Glomerular visceral epithelial cell (primary cell): ENCODE results near the gene PPP1R15B.

Experiments used
- DNase-seq: peaks from one replicate; pipeline ENCODE4 v3.0.0-alpha.2; 2016; ENCODE audit errors: extremely low spot score

PPP1R15B gene

DNA sequence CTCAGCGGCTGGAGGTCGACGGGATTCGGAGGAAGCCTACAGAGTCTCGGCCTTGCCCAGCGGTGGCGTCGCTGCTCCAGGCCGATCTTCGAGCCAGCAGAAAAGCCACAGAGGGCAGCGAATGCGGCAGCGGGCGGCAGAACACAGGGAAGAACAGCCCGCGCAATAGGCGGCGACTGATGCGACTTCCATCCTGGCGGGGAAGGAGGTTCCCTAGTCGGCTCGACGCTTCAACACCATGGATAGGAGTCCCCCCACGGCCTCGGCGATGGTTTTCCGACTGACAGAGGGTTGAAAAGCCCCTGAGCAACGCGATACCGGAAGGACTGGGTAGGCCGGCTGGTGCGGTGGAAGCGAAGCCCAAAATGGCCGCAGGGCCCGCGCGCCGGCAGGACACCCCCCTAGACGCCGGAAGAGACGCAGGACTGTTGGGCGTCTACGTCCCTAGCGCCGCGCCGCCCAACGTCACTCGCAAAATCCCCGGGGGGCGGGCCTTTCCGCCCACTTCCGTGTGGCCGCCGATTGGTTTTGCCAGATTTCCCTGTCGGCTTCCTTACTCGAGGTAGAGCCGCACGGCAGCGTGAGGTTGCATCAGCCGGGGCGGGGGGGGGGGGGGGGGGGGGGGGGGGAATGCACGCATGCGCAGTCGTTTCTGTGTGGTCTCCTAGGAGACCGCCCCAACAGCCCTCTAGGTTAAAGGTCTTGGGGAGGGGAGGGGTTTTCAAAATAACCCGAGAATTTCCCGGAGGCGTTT, at the start of gene PPP1R15B:
PPP1R15B (minus strand) TSS at position 367 of the 754 bp plus-strand sequence. CDS start 406 bp downstream, outside the sequence.
- peak; percentile 100 for DNase-seq

DNA sequence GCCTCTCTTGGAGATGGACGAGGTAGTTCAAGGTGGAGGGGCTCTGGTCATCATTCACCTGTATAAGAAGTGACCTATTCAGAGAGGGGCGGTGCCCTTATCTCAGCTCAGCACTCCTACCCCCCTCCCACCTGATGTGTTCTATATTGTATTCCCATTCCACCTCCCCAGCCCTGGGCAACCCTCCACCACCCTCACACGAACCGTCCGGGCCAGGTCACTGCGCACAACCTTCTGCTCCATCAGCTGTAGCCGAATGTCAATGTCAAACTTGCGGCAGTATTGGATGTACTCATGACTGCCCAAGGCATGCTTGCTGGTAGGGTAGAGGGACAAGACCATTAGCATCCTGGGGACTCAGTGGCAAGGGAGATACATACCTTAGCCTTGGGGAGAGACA, 48.7 kb upstream of the PPP1R15B start:
- DNase-seq: no peak

DNA sequence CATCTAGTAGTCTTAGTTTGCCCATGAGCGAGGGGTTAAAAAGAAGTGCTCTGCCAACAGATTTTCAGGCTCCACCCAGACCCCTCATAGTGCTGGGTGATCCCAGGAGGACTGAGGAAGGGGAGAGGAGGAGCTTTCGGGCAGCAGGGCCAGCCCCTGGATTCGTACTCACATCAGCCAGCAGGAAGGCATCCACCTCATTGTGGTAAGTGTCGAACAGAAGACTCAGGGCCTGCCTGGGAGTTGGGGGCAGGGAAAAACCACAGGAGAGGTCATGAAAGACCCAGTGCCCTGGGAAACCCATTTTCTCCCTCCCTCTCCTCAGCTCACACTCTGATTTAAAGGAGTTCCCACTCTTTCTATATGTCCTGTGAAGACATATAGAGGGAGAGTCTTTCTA, 48.1 kb upstream of the PPP1R15B start:
- no peak for DNase-seq

DNA sequence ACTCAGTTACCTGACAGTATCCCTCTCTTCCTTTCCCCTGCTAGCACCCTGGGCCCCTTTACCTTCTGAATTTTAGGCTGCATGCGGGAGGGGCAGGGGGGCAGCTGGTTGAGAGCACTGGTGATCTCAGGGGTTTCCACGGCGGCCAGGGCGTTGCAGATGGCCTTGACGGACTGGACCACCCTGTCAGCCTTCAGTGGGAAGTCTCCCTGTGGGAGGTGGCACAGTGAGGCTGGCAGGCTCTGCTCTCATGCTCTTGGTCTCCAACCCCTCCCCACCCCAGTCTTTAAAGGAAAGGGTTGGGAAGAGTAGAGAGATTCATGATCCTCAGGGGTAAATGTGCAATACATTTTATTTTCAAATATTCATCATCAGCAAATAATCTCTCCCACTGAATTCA, 46.0 kb upstream of the PPP1R15B start:
- DNase-seq: no peak

DNA sequence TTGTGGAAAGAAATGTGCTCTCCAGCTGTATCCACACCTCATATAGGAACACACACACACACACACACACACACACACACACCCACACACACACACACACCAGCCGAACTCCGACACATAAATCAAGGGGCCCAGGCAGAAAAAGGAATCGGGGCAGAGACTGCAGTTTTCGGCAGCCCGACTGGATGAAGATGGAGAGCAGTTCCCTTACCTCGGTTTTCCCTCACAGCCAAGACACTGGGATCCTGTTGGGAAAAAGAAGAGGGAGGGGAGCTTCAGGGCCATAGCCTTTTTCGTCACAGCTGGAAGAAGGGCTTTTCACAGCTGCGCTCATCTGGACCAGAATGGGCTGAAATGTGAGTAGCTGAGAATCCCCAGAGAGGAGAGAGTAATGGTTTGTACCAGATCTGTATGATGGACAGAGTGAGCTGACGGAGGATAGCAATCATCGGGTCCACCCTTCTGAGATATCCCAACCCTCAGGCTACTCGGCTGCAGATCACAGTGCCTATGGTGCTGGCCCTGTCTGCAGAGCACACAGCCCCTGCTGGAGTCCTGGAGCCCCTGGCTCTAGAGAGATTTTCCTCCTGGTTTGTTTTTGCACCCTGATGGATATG, 45.3 kb upstream of the PPP1R15B start:
- no peak for DNase-seq

DNA sequence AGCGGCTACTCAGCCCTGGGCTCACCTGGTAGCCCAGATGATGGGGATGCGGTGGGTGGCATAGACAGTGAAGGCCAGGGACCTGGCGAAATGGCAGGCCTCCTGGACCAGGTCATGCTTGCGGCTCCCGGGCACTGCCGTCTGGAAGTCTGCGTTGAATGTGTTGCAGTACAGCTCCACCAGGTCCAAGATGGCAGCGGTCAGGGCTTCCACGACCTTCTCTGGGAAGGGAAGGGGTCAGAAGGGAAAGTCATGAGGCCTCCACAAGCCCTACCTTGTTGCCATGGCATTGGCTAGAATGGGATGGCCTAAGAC, 44.2 kb upstream of the PPP1R15B start:
- DNase-seq: no peak

DNA sequence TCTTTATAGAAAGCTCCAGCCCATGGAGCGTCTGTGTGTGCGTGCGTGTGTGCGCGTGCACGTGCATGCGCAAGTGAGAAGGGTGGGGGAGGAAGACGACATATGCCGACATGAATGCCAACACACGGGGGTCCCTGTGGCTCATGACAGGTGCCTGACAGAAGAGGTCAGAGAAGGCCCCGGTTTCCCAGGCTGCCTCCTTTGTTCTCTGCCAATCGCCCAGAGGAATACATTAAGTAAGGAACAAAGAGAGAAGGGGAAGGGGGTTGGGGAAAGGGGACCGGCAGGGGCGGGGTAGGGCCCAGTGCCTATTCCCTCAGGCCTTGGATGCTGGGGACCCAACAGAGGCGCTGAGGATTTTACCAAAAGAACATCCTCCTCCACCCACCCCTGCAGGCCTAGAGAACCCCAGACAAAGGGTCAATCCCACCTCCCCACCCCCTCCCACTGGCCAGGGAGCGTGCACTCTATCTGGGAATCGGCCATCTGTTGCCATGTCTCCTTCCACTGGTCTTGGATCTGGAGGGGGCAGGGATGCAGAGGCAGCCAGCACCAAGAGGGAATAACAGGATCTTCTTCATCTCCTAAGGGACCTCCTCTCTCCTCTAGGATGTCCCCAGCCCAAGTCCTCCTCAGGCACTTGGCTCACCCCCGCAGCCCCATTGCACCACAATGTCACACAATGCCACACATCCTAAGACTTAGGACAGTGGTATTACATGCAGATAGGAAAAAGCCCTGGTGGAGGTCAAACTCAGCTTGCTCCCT, 43.6 kb upstream of the PPP1R15B start:
- no peak for DNase-seq

DNA sequence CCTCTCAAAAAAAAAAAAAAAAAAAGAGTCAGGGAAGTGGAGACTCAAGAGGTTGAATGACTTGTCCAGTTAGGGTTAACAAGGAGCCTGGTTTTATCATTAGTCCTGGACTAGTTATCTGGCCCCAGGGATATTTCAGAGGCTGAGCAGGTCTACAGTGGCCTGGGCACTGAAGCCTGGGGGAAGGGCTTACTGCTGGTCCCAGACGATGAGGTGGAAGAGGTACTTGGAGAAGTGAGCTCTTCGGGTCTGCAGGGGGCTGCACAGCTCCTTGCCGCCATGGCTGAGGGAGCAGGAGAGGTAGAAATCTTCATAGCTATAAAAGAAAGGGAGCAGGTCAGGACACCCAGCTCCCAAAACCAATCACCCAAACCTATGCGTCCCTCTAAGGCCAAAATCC, 42.9 kb upstream of the PPP1R15B start:
- DNase-seq: no peak

DNA sequence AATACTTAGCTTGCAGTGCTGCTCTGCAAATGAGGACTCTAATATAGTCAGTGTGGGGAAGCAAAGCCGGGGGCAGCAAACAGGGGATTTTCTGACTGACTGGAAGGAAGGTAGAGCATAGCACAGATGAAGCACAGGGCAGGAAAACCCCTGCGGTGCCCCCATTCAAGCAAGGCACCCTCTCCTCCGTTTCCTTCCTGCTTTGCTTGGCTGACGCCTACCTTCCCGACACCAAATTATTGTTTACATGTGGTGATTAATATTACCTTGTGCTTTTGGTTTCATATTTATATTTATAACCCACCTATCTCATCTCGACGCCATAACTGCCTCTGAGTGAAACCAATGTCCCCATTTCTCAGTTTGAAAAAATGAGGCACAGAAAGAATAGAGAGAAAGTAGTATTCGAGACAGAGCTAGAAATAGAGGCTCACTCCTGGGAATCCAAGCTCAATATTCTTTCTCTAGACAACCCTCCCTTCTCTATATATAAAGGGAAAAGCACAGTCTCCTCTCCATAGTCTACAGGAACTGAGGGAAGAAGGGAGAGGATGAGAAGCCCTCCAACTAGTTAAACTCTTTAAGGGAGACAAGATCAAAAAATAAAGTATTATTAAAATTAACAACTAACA, 41.6 kb upstream of the PPP1R15B start:
- DNase-seq: no peak

DNA sequence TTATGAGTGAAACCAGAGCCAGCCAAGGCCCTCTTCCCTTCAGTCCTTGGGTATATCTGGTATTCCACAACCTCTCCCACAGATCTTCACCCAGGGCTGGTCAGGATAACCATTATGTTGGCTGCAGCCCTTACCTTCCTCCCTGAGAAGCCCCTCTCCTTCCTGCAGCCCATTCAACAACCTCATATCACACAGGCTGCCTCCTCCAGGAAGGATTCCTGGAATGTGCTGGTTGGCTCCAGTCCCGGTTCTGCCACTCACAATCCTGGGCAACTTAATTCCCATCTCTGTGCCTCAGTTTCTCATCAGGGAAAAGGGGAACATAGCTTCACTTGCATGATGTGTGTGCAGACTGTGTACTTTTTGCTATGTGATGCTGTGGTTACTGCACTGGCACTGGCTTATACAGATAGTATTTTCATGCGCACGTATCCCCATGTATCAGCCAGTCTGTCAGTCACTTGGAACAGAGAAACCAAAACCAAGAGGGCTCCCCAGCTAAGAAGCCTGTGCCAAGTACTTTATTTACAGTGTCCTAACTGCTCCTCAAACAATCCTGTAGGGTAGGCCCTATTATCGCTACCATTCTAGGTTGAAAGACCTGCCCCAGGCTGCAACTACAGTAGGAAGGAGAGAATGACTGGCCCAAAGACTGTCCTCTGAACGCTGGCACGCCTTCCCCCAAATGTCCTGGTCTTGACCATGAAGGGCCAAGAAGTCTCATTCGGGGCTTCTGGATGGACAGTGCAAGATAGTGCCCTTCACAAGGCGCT, 39.9 kb upstream of the PPP1R15B start:
- no peak for DNase-seq

DNA sequence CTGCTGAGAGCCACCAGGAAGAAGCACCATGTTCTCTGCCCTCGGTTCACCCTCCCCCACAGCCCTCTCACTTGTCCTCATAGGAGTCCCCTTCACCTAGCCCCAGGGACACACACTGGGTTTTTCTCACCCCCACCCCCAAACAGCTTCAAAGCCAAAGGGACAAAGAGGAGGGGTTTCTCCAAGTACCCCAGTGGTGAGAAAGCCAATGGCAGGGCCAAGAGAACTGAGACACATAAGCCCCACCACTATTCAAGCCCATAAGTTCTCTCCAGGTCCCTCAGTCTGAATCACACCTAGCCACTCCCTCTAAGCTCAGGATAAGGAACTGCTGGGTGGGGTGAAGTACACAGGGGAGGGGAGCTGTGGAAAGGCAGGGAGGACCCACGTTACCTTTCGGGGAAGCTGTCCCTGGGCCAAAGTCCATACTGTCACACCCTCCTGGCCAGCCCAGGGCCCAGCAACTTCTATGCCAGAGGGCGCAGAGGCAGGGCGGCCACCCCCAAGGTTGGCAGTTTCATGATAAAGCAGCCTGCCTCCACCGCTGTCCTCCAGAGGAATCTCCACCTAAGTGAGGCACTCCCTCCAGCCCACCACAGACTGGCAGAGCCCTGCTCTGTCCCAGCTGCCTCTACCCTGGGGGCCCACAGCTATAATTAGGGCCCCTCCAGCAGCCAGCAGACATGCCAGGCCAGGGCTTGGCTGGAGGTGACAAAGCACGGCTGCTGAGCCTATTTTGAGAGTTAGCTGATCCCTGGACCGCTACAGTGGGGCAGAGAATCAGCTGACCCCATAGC, 39.0 kb upstream of the PPP1R15B start:
- no peak for DNase-seq

DNA sequence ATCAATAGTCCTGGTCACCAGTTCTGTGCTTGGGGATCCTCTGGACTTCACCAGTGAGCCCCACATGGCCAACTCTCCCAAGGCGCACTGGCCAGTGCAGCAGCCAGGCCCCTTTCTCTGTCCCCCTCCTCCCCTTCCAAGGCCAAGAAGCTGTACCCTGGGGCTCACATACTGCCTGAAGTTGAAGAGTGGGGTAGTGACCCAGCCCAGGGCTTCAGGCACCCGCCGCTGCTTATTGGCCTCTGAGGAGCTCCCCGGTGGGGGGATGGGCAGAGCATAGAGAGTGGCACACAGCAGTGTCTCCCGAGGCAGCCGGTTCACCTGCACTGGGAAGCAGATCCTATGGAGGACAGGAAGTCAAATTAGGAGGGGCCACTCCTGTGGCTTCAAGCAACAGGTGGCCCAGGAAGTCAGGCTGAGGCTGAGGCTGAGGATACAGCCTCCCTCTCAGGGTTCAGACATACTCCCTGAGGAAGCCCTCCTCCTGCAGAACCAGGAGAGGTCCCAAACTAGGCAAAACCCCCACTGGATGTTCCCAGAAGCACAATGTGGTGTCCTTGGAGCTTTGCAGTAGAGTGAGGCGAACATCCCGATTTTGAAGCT, 38.2 kb upstream of the PPP1R15B start:
- no peak for DNase-seq

DNA sequence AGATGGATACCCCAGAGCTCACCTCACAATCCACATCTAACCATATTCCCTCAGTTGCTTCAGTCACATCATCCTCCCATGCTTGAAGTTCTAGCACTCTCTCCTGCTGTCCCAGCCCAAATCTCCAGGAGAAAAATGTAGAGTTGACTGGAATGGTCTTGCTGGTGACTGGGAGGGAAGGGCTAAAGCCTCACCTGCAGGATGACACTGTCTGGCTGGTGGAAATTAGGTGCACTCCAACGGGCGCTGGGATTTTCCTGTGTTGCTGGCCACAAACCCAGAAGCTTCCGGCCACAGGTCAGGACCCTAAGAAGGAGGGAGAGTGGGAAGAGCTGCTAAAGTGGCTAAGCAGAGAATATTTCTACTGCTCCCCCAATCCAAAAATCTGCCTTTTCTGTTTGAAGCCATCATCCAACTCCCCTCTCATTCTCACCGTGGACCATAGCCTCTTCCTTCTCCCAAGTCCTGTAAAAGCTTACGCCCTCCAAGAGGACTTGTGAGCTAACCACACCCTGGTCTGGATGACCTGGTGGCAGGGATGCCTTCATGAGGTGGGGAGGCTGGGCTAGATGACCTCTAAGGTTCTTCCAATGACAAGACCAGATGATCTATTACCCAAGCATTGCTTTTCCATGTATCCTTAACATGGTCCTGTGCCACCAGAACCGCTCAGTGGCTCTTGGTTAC, 37.5 kb upstream of the PPP1R15B start:
- no peak for DNase-seq

DNA sequence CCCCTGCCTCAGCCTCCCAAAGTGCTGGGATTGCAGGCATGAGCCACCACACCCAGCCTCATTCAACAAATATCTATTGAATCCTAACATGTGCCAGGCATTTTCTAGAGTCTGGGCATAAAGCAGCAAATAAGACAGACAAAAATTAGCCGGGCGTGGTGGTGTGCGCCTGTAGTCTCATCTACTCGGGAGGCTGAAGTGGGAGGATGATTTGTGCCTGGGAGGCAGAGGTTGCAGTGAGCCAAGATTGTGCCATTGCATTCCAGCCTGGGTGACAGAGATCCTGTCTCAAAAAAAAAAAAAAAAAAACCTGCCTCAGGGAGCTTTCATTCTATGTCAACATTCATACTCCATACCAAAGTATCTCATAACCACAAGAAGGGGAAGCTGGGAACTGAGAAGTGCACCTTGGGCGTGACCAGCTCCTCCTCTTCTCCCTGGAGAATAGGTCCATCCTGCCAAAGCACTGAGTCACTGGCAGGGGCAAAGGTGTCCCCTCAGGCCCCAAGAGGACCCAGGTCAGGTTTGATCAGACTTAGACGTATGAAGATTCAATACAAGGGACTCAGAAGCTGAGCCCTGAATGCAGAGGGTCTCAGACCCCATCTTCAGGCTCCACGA, 36.8 kb upstream of the PPP1R15B start:
- peak; percentile 30 for DNase-seq

DNA sequence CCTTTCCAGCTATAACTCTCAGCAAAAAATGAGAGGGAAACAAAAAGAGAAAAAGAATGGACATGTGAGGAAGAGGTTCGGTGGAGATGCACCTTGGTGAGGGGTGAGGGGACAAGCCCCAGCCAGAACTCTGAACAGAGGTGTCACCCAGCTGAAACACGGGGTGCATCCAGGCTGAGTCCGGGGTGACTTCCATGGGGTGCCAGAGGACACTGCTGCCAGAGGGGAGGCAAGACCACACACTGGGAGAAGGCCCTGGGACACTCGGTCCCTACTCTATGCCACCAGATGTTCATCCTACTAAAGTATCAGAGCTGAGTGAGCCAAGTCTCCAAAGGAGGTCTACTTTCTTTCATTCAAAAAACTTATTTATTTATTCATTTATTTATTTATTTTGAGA, 36.1 kb upstream of the PPP1R15B start:
- DNase-seq: no peak

DNA sequence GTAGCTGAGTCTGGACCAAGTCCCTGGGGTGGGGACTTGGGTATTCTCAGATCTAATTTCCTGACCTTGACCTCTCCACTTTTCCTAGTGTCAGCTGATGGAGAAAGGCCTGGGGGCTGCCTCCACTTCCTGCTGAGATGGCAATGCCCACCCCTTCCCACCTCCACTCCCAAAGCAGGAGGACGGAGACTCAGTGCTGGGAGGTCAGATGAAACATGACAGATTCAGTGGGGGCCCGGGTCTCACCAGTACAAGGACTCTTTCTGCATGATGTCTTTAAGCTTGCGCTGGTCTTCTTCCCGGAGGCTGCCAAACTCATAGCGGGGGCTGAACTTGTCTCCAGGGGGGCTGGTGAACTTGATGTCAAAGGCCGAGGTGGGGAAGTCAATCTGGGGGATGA, 35.6 kb upstream of the PPP1R15B start:
- DNase-seq: no peak

DNA sequence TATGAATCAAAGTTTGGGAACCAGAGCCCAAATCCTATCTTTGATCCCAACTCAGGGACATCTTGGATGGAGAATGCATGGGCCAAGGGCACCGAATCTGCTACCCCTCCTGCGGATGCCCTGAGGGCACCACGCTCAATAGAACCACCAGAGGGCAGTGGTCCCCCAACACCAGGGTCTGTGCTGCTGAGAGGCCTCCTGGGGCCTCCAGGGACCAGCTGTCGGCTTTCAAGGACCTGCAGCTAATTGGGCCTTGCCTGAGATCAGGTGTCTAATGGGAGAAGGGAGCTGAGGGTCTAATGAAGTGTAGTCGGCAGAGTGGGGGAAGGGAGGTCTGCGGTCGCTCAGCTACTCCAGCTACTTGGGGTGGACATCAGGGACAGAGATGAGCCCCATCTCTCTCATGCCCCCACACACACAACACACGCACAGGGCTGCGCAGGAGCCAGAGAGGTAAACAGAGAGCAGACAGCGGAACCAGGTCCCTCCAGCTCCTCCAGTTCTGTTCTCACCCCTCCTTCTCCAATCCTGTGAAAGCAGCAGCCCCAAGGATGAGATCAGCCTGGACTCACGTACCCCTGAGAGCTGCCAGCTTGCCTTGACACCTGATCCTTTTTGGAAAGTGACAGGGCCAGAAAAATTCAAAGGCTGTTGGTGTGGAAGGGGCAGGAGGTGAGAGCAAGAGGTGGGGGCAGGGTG, 34.9 kb upstream of the PPP1R15B start:
- DNase-seq: peak; percentile 70

DNA sequence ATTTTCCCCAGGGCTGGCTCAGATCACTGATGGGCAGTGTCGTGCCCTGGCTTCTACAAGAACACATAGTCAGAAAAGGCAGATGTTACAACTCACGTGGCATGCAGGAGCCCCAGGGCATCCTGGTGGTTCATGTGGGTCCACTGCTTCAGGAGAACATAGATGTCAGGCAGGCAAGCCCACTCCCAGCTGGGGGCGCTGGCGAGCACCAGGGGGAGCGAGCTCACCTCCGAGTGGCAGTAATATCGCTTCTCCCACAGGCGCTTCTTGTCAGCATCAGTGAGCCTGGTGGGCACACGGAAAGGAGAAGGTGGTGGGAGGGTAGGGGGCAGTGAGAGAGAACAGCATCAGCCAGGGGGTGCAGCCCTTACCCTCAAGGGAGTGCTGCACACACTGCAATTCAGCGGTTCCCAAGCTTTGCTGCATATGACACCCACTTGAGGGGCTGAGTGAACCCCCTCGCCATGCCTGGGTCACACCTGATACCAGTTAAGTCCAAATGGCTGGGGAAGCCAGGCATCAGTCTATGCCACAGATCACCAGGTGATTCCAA, 34.3 kb upstream of the PPP1R15B start:
- peak; percentile 17 for DNase-seq
